ENCODE data around the gene FOXC1. TPM values are rescaled to one million over a fixed set of nuclear protein-coding genes. Genes with fewer than 3 reads are reported as not detected.

FOXC1 gene
- total and polyA plus RNA-seq, 2 experiments from 2014 or later: 3.3 to 11.1 TPM

DNA sequence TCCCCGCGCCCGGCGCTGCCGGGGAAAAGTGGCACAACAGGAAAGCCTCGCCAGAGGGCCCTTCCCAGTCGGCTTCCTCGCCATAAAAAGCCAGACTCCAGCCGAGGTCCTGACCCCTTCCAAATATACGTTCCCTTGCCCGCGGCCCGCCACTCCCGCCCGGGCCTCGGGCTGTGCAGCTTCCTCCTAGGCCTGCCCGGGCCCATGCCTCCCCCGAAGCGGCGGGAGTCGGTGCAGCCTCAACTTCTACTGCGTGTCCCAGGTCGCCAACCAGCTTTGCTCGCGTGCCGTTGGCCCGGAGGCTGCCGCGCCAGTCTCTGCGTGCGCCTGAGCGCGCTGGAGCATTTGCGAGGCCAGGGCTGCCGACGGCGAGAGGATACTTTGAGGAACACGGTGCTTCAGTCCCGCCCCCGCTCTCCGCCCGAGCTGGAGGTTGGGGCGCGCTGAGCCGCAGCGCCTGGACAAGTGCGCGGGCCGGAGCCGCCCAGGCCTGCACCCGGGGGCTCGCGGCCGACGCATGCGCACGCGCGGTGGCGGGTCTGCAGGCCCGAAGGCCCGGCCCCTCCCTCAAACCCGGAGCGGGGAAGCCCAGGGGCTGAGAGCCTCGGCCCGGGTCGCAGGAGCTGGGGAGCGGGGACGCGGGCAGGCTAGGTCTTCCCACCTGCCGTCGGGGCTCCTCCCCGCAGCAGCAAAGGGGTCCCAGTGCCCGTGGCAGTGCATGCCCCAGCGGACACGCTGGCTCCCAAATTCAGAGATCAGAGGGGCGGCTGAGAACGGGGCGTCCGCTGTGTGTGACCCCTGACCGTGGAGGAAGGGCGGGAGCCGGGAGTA, 10.2 kb downstream of the FOXC1 start:
- H4K20me1 ChIP-seq (ENCODE audit: insufficient read depth): no peaks in the 10 kb centered on the region
- no peak overlapping the region for H3K4me2 ChIP-seq (ENCODE audit: unreplicated experiment)
- WGBS, 2 experiments (ENCODE audit: low coverage in 1 of 2, low lambda C conversion rate in 2 of 2, missing lambda C conversion rate in 2 of 2): 12 to 13% methylated on average over 42 to 63 of the region's 83 CpGs
- H3K79me2 ChIP-seq (ENCODE audit: insufficient read depth): peaks cover 9% of the 10 kb centered on the region
- H3K4me3 ChIP-seq: peak overlapping the region; percentile 11
- peak overlapping the region; percentile 17; the same call in 1 of the 2 replicates for H2AFZ ChIP-seq
- no peaks in the 10 kb centered on the region for H3K9me3 ChIP-seq (ENCODE audit: low read depth)
- H3K4me1 ChIP-seq (ENCODE audit: insufficient read depth): no peaks in the 10 kb centered on the region
- no peaks in the 10 kb centered on the region for H3K9me2 ChIP-seq (ENCODE audit: insufficient read depth)
- H3K36me3 ChIP-seq (ENCODE audit: low read depth): no peaks in the 10 kb centered on the region
- H3K9ac ChIP-seq: no peak overlapping the region
- in situ Hi-C loops (cut with MboI): no loop called here
- no peak overlapping the region for H3K27ac ChIP-seq
- TF ChIP-seq EZH2 (IDR thresholded peaks at IDR 0.05; ENCODE audit: insufficient read depth, poor library complexity, severe bottlenecking) (no peak), EZH2phosphoT487 (IDR thresholded peaks at IDR 0.05; ENCODE audit: insufficient read depth, low read depth) (no peak)
- H3F3A ChIP-seq (ENCODE audit: insufficient read depth): no peaks in the 10 kb centered on the region
- H3K27me3 ChIP-seq (replicated peaks; ENCODE audit: insufficient read depth): no peaks in the 10 kb centered on the region; the same call in 1 of the 2 replicates
- peak; percentile 59 for DNase-seq

DNA sequence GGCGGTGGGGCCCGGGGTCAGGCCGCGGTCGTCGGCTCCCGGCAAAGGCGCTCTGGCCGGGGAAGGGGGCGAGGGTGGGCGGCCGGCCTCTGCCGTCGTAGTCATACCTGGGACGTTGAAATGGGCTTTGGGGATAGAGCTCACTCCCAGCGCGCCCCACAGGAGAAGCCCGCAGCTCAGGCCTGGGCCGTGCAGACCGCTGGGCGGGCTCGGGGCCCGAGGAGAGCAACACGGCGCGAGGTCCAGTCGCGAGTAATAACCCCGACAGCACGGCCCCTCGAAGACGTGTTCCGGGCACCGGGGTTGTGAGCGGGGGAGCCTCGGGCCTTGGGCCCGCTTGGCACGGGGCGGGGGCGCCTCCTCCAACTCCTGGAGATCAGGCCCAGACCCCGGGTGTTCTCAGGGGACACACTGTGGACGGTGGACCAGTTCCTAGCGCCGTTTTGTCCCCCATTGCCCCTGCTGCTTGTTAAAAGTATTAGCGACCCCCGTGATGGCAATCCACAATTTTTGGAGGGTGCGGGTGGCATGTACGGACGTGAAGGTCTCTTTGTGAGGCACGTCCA, 10.9 kb downstream of the FOXC1 start:
- Histone ChIP-seq H3K79me2 (ENCODE audit: insufficient read depth) (peaks cover 5% of the 10 kb centered on the region), H3K36me3 (ENCODE audit: low read depth) (no peaks in the 10 kb centered on the region), H3K9me2 (ENCODE audit: insufficient read depth) (no peaks in the 10 kb centered on the region), H3K4me3 (no peak overlapping the region), H3K9ac (no peak overlapping the region), H3K4me2 (ENCODE audit: unreplicated experiment) (no peak overlapping the region), H2AFZ (no peak overlapping the region), H3K27me3 (replicated peaks; ENCODE audit: insufficient read depth) (peaks cover 4% of the 10 kb centered on the region), H3F3A (ENCODE audit: insufficient read depth) (no peaks in the 10 kb centered on the region), H4K20me1 (ENCODE audit: insufficient read depth) (no peaks in the 10 kb centered on the region), H3K27ac (no peak overlapping the region), H3K9me3 (ENCODE audit: low read depth) (no peaks in the 10 kb centered on the region), H3K4me1 (ENCODE audit: insufficient read depth) (no peaks in the 10 kb centered on the region)
- DNase-seq: no peak
- WGBS, 2 experiments (ENCODE audit: low coverage in 1 of 2, low lambda C conversion rate in 2 of 2, missing lambda C conversion rate in 2 of 2): 57 to 66% methylated on average over 26 to 40 of the region's 50 CpGs
- in situ Hi-C loops (cut with MboI): no loop called here
- TF ChIP-seq EZH2phosphoT487 (IDR thresholded peaks at IDR 0.05; ENCODE audit: insufficient read depth, low read depth) (no peak), EZH2 (IDR thresholded peaks at IDR 0.05; ENCODE audit: insufficient read depth, poor library complexity, severe bottlenecking) (no peak)

GRCh38 chr6:1621070-1621701, 11.5 kb downstream of the FOXC1 start:
- H4K20me1 ChIP-seq (ENCODE audit: insufficient read depth): no peaks in the 10 kb centered on the region
- H3K4me2 ChIP-seq (ENCODE audit: unreplicated experiment): no peak overlapping the region
- peaks cover 8% of the 10 kb centered on the region for H3K27me3 ChIP-seq (replicated peaks; ENCODE audit: insufficient read depth)
- no peak overlapping the region for H2AFZ ChIP-seq
- H3K79me2 ChIP-seq (ENCODE audit: insufficient read depth): no peaks in the 10 kb centered on the region
- DNase-seq: no peak
- no peaks in the 10 kb centered on the region for H3K9me2 ChIP-seq (ENCODE audit: insufficient read depth)
- H3K9ac ChIP-seq: no peak overlapping the region
- H3K9me3 ChIP-seq (ENCODE audit: low read depth): no peaks in the 10 kb centered on the region
- no peak overlapping the region for H3K4me3 ChIP-seq
- H3F3A ChIP-seq (ENCODE audit: insufficient read depth): no peaks in the 10 kb centered on the region
- H3K27ac ChIP-seq: no peak overlapping the region
- H3K4me1 ChIP-seq (ENCODE audit: insufficient read depth): no peaks in the 10 kb centered on the region
- 96 to 99% methylated on average over 26 to 30 of the region's 30 CpGs for WGBS, 2 experiments (ENCODE audit: low coverage in 1 of 2, low lambda C conversion rate in 2 of 2, missing lambda C conversion rate in 2 of 2)
- no peaks in the 10 kb centered on the region for H3K36me3 ChIP-seq (ENCODE audit: low read depth)
- in situ Hi-C loops (cut with MboI): no loop called here
- TF ChIP-seq EZH2phosphoT487 (IDR thresholded peaks at IDR 0.05; ENCODE audit: insufficient read depth, low read depth) (no peak), EZH2 (IDR thresholded peaks at IDR 0.05; ENCODE audit: insufficient read depth, poor library complexity, severe bottlenecking) (no peak)

DNA sequence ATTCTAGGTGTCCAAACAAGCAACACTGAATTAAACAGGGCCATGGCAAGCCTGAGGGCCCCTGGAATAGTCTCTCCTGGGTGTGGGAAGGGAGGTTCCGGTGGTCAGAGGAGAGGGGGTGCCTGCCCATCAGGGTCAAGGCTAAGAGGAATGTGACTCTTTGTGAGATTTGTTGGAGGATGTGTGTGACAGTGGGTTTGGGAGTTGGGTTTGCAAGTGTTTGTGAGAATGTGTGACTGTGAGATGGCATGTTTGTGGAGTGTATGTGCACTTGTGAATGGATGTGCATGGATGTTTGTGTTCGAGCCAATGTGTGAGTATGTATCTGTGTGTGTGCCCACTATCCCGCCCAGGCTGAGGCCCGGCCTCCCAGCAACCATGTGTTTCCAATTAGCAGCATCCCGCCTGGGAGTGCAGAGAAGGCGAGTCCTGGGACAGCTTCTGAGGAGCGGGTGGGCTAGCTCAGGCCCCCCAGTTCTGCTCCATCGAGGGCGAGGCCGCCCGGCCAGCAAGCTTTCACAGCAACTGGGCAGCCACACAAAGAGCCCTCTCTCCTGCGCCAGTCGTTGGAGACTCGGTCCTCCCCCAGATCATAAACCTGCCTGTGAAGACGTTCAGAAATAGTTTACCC, 12.6 kb downstream of the FOXC1 start:
- H3K9ac ChIP-seq: no peak overlapping the region
- no peaks in the 10 kb centered on the region for H3K4me1 ChIP-seq (ENCODE audit: insufficient read depth)
- no peaks in the 10 kb centered on the region for H3K36me3 ChIP-seq (ENCODE audit: low read depth)
- no peak for DNase-seq
- H3K4me3 ChIP-seq: no peak overlapping the region
- no peaks in the 10 kb centered on the region for H3F3A ChIP-seq (ENCODE audit: insufficient read depth)
- no peaks in the 10 kb centered on the region for H3K9me3 ChIP-seq (ENCODE audit: low read depth)
- no peak overlapping the region for H3K4me2 ChIP-seq (ENCODE audit: unreplicated experiment)
- no peaks in the 10 kb centered on the region for H3K79me2 ChIP-seq (ENCODE audit: insufficient read depth)
- no peak overlapping the region for H2AFZ ChIP-seq
- in situ Hi-C loops (cut with MboI): no loop called here
- TF ChIP-seq EZH2 (IDR thresholded peaks at IDR 0.05; ENCODE audit: insufficient read depth, poor library complexity, severe bottlenecking) (no peak), EZH2phosphoT487 (IDR thresholded peaks at IDR 0.05; ENCODE audit: insufficient read depth, low read depth) (no peak)
- no peaks in the 10 kb centered on the region for H4K20me1 ChIP-seq (ENCODE audit: insufficient read depth)
- no peaks in the 10 kb centered on the region for H3K9me2 ChIP-seq (ENCODE audit: insufficient read depth)
- WGBS, 2 experiments (ENCODE audit: low coverage in 1 of 2, low lambda C conversion rate in 2 of 2, missing lambda C conversion rate in 2 of 2): 85 to 90% methylated on average over 15 of the region's 15 CpGs
- H3K27me3 ChIP-seq (replicated peaks; ENCODE audit: insufficient read depth): peaks cover 12% of the 10 kb centered on the region
- no peak overlapping the region for H3K27ac ChIP-seq
